H1 (cell line): ENCODE data around the gene NGEF.

Source experiments
- CHD2 ChIP-seq: IDR thresholded peaks from 2 replicates; pipeline ENCODE4 v1.6.1; 2012; ENCODE audit warnings: low read length, improper control_type of control experiment
- EZH2 ChIP-seq: fragments of 200-600 bp; sonication (generic); IDR thresholded peaks from 2 replicates; pipeline ENCODE4 v1.7.1; 2012; ENCODE audit warnings: low read depth, mild to moderate bottlenecking, moderate library complexity, low read length, inconsistent platforms; ENCODE audit not compliant: severe bottlenecking
- HDAC6 ChIP-seq: IDR thresholded peaks from one replicate; pipeline ENCODE4 v1.7.1; 2012; ENCODE audit warnings: low read depth, mild to moderate bottlenecking, inconsistent platforms, low read length, moderate library complexity
- NANOG ChIP-seq: IDR thresholded peaks from 2 replicates; pipeline ENCODE4 v1.6.1; 2011; ENCODE audit warnings: low read length, low read depth, mild to moderate bottlenecking, inconsistent platforms; ENCODE audit not compliant: insufficient read depth, poor library complexity, severe bottlenecking
- POLR2A ChIP-seq, 2 experiments: IDR thresholded peaks; 1 replicate in 1 of 2; 2 replicates in 1 of 2; pipeline ENCODE4 v1.6.1; 2011; ENCODE audit warnings: low read depth in 2 of 2, low read length in 2 of 2, mild to moderate bottlenecking in 2 of 2; ENCODE audit errors: control extremely low read depth in 1 of 2
- POLR2AphosphoS5 ChIP-seq: IDR thresholded peaks from 2 replicates; pipeline ENCODE4 v1.6.1; 2011; ENCODE audit warnings: low read depth, low read length
- SIN3A ChIP-seq, 2 experiments: IDR thresholded peaks in 1 of 2; conservative IDR thresholded peaks in 1 of 2; 2 replicates each; pipeline ENCODE4 v1.6.1; 2011 to 2012; ENCODE audit warnings: low read length in 2 of 2, improper control_type of control experiment in 1 of 2, low read depth in 1 of 2, mild to moderate bottlenecking in 1 of 2
- SIRT6 ChIP-seq: IDR thresholded peaks from one replicate; pipeline ENCODE4 v1.7.1; 2012; ENCODE audit warnings: low read length, inconsistent platforms
- SP1 ChIP-seq: IDR thresholded peaks from 2 replicates; pipeline ENCODE4 v1.6.1; 2011; ENCODE audit warnings: low read depth, low read length
- TCF12 ChIP-seq: IDR thresholded peaks from 2 replicates; pipeline ENCODE4 v1.6.1; 2011; ENCODE audit warnings: low read depth, mild to moderate bottlenecking, low read length
- TF ChIP-seq, protein P1 (sequence below), 3 experiments: IDR thresholded peaks; 1 replicate in 2 of 3; 2 replicates in 1 of 3; pipeline versions ENCODE4 v1.5.1 to v1.6.1; 2011; ENCODE audit warnings: low read length in 3 of 3, mild to moderate bottlenecking in 3 of 3, inconsistent platforms in 2 of 3, low read depth in 1 of 3, moderate library complexity in 1 of 3; ENCODE audit not compliant: insufficient read depth in 1 of 3; ENCODE audit errors: control extremely low read depth in 1 of 3
- TF ChIP-seq, protein P2 (sequence below): IDR thresholded peaks from 2 replicates; pipeline ENCODE4 v1.6.1; 2011; ENCODE audit warnings: low read length, improper control_type of control experiment

DNA sequence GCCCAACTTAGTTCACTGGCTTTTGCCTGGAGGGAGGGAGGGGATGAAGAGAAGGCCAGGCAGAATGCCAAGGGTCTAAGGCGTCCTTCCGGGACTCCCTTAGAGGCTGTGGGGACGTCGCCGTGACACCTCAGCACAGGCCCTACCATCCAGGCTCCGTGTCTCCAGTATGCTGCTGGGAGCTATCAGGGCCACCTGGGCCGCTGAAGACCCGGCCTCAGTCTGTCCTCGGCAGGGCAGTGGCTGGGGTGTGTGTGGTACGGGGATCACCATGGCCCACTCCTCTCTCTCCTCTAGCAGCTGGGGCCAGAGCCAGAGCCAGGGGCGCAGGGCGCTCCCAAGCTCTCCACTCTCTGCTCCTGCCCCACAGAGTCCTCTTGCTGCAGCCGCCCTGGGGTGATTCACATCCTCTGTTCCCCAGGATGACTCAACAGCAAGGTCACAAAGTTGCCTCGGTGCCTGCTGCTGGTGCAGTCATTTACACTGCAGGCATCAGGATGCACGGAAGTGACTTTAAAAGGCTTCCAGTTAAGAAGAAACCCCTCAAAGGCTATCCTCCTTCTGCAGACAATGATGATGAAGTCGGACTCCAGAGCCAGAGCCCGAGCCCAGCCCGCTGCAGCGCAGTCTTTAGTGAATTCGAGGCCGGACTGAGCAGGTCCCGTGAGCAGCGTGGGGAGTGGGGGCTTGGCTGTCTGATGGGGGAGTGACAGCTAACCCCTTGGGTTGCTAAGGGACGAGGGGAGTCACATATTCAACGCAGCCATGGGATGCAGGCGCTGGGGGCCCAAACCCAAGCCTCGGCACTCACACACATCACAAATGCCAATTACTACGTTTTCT lies 111.1 kb downstream of the NGEF start:
- TF ChIP-seq CHD2 = no peak
- TF ChIP-seq, protein P1, sequence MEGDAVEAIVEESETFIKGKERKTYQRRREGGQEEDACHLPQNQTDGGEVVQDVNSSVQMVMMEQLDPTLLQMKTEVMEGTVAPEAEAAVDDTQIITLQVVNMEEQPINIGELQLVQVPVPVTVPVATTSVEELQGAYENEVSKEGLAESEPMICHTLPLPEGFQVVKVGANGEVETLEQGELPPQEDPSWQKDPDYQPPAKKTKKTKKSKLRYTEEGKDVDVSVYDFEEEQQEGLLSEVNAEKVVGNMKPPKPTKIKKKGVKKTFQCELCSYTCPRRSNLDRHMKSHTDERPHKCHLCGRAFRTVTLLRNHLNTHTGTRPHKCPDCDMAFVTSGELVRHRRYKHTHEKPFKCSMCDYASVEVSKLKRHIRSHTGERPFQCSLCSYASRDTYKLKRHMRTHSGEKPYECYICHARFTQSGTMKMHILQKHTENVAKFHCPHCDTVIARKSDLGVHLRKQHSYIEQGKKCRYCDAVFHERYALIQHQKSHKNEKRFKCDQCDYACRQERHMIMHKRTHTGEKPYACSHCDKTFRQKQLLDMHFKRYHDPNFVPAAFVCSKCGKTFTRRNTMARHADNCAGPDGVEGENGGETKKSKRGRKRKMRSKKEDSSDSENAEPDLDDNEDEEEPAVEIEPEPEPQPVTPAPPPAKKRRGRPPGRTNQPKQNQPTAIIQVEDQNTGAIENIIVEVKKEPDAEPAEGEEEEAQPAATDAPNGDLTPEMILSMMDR (IDR thresholded peaks at IDR 0.05; ENCODE audit: control extremely low read depth in 1 of 3, insufficient read depth in 1 of 3, low read depth in 1 of 3, low read length in 3 of 3) = no peak
- TF ChIP-seq, protein P2, sequence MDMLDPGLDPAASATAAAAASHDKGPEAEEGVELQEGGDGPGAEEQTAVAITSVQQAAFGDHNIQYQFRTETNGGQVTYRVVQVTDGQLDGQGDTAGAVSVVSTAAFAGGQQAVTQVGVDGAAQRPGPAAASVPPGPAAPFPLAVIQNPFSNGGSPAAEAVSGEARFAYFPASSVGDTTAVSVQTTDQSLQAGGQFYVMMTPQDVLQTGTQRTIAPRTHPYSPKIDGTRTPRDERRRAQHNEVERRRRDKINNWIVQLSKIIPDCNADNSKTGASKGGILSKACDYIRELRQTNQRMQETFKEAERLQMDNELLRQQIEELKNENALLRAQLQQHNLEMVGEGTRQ = no peak
- no peak for TF ChIP-seq POLR2AphosphoS5
- no peak for TF ChIP-seq POLR2A (IDR thresholded peaks at IDR 0.05; ENCODE audit: control extremely low read depth in 1 of 2, low read depth in 2 of 2, low read length in 2 of 2)
- TF ChIP-seq SIN3A (conservative IDR thresholded peaks at IDR 0.05 in 1 of 2, IDR thresholded peaks at IDR 0.05 in 1 of 2; ENCODE audit: low read depth in 1 of 2, low read length in 2 of 2) = no peak
- no peak for TF ChIP-seq EZH2
- TF ChIP-seq TCF12 = no peak
- no peak for TF ChIP-seq SIRT6
- TF ChIP-seq SP1 = no peak
- no peak for TF ChIP-seq NANOG
- no peak for TF ChIP-seq HDAC6
